HG03060 (cell line): ENCODE results near the gene BMPER.

ENCODE experiments used
- ATAC-seq: cut with Tn5 transposase; IDR thresholded peaks from one replicate; pipeline ENCODE4 v1.9.1; 2021; ENCODE audit warnings: low read depth, moderate number of reproducible peaks; ENCODE audit not compliant: unreplicated experiment

The BMPER gene

DNA sequence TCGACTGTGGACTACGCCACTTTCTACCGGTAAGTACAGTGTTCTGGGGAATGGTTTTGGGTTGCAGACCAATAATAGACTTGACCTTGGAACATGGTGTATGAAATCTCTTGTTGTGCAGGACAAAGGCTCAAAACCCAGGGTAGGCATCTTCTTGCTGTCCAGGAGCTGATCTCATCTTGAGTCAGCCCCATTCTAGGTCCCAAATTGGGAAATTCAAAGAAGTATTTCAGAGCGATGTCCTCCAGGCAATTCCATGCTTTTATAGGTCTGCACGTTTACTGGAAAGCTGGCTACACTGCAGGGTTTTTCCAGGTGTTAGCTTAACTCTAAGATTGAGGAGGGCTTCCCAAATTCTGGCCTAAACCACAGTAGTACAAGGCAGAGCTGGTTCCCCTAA lies 180.7 kb downstream of the BMPER start:
- no peak for ATAC-seq

DNA sequence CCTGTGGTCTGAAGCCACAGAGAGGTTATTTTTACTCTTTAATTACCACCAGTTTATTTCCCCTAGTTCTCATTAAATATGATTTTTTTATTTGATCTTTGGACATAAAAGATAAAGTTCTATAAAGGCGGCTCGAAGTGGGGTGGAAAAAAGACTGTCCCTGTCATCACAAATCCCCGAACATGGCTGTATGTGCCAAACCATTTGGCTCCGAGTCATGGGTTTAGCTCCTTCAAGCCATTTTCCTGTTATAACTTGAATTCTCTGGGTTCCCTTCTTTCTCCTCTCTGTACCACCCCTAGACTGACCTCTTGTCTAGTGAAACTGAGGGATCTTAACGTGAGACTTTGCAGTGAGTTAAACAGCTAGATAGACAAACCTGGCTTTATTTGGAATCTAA lies 181.6 kb downstream of the BMPER start:
- ATAC-seq: no peak

- ATAC-seq: no peak
Measured at GRCh38 chr7:34087892-34088891, 182.9 kb downstream of the BMPER start.

- ATAC-seq: no peak
Measured at GRCh38 chr7:34090816-34091215, 185.5 kb downstream of the BMPER start.

GRCh38 chr7:34091321-34091917 lies 186.1 kb downstream of the BMPER start:
- no peak for ATAC-seq

DNA sequence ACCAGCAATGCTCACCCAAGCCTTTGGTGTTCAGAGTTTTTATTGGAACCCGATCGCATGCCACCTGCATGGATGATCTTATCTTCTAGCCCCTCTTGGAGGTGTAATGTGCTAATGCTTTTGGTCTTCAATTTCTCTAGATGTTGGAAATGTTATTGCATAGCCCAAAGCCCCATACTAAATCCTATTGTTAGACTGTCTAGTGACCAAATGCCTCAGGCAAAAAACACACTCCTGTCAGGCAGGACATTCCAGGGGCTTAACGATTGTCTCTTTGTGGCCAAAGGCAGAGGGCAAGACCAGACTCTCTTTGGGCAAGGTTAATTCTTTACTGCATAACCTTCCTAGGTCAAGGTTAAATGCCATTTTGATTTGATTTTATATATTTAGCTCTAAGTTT lies 187.9 kb downstream of the BMPER start:
- no peak for ATAC-seq

GRCh38 chr7:34096198-34096651 lies 190.9 kb downstream of the BMPER start:
- ATAC-seq: no peak

GRCh38 chr7:34096777-34097176 lies 191.4 kb downstream of the BMPER start:
- ATAC-seq: no peak

- ATAC-seq: no peak
Measured at GRCh38 chr7:34100661-34101060, 195.3 kb downstream of the BMPER start.

GRCh38 chr7:34104115-34104514 lies 198.8 kb downstream of the BMPER start:
- no peak for ATAC-seq

GRCh38 chr7:34104992-34105391 lies 199.7 kb downstream of the BMPER start:
- ATAC-seq: no peak

- no peak for ATAC-seq
Measured at GRCh38 chr7:34107276-34107675, 201.9 kb downstream of the BMPER start.

DNA sequence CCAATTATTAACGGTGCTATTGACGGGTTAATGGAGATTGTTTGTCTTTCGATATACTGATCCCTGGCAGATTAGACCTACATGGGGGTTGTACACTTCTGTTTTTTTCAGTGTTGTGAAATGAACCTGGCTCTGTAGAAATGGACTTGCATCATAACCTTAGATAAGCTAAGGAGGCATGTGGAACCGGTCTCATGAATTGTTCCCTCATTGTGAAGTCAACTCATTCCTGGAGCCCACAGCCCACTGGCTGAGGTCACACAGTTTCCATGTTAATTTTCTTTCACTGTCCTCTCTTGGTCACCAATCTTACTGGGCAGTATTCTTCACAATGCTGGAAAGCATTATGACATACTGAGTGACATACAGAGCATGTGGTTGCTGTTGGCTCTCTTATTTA lies 202.8 kb downstream of the BMPER start:
- no peak for ATAC-seq

DNA sequence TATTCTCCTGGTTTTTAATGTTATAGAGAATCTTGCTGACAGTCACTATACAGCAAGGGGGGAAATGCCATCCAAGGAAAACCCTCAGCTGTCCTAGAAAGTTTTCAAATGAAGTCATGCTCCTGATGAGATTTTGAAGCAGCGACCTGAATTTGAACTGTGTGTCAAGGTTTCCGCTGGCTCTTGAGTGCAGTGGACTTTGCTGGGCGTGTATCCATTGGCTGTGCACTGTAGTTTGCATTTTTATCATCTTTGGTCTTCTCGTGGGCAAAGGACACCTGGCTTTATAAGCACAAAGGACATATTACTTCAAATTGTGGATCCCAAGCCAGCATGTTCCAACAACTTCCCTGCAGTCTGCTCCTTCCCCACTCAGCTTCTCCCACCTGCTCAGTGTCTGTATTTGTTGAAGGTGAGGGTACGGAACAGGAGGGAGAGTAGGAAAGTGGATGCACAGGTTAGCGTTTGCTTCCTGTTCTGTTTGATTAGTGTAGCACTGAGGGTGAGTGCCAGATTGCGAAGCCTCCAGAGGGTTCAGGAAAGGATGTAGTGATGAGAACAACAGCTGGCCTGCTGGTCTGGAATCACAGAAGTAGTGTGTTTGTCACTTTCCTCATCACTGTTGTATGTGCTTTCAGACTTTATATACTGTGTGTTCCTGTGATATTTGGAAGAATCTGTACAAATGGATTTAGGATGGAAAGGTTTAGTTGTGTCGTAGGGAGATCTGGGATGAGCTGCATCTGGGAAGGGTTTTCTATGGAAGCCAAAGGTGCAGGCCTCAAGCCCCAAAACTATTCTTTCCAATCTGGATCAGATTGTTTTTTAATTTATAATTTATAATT lies 204.8 kb downstream of the BMPER start:
- ATAC-seq: no peak

DNA sequence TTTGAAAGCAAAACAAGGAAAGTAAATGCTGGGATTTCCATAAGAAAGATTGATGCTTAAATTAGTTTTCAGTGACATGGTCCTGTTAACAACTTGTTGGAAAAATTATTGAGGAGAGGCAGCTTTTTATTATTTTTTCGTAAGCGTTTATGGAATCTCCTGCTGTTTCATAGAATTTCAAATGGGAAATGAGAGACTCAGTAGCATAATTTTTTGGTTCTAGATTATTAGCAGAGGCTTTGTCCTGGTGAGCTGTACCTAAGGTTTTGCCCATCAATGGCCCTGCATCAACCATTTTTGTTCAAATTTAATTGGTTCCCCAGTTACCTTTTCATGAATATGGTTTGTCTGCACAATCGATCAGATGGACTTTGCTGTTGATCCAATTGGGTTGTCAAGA lies 205.7 kb downstream of the BMPER start:
- no peak for ATAC-seq

DNA sequence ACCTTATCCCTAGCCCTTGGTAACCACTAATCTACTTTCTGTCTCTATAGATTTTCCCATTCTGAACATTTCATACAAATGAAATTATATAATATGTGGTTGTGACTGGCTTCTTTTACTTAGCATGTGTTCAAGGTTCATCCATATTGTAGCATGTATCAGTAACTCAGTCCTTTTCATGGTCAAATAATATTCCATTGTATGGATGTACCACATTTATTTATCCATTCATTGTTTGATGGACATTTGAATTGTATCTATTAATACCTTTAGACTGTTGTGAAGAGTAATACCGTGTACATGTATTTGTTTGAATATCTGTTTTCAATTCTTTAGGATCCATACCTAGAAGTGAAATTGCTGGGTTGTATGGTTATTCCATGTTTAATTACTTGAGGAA lies 210.2 kb downstream of the BMPER start:
- no peak for ATAC-seq

DNA sequence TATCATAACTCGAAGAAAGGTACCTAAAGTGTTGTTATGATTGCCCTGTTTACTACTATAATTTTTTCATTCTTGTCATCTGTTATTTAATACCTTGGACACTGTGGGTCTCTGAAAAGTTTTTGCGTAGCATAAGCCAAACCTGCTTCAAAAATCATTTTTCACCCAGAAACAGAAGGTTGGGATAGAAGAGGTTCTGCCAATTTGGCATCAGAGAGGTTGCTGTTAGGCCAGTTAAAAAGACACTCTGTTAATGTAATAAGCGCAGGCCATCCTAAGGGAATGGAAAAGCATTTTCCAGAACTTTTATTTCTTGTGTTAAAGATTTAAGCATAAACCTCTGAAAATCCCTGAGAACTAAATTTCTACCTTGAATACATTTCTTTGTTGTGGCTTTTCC lies 212.2 kb downstream of the BMPER start:
- ATAC-seq: no peak

GRCh38 chr7:34121366-34121765 lies 216.0 kb downstream of the BMPER start:
- no peak for ATAC-seq

DNA sequence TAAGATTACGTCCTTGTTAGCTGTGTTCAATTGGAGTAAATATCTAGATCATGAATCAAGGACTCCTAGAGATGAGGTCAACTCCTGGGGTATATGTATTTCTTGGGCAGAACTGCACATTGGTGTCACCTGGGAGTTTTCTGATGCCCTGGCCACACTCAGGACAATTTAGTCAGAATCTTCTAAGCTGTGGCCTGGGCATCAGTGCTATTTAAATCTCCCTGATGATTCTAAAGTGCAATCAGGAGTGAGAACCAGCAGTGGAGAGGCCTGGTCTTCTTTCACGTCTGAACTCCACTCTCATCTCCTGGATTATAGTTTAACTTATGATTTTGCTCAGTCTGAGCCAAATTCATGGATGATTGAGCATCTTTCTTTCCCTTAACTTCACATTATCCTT lies 218.0 kb downstream of the BMPER start:
- no peak for ATAC-seq

- ATAC-seq: no peak
Measured at GRCh38 chr7:34124765-34125164, 219.4 kb downstream of the BMPER start.

GRCh38 chr7:34128762-34129161 lies 223.4 kb downstream of the BMPER start:
- ATAC-seq: no peak
